K562 (cell line): ENCODE results near the gene DYNC1I1. TPM values are rescaled to one million over a fixed set of nuclear protein-coding genes. Genes with fewer than 3 reads are reported as not detected.

Source experiments
- ATAC-seq: fragments of 200-7000 bp; cut with Tn5 transposase; 3 replicates; pipeline ENCODE4 v1.9.1; 2020; ENCODE audit warnings: moderate library complexity
- BruUV-seq: library from RNA; stranded (reverse); fragments of 400-500 nt; replicated peaks from 2 replicates; lab custom pipeline; 2021; lab: Mats Ljungman, UMichigan
- CTCF ChIA-PET: fragments of 300-600 bp; formaldehyde crosslinking; extraction: SDS; loops from one replicate; lab custom pipeline; 2021; ENCODE audit warnings: low intra/inter-chr PET ratio; lab: Yijun Ruan, JAX
- POLR2A ChIA-PET: fragments of 300-600, 350-650 bp; sonication (Branson Sonifier 250); formaldehyde crosslinking; extraction: SDS; loops from one replicate; lab custom pipeline; 2021; ENCODE audit warnings: antibody characterized with exemption, inconsistent platforms; lab: Yijun Ruan, JAX
- DNase-seq, 4 experiments: peaks; one replicate each; pipeline versions ENCODE4 v3.0.0 to v3.0.0-alpha.2; 2011 to 2018; ENCODE audit warnings: low spot score in 3 of 4, mixed read lengths in 3 of 4; ENCODE audit errors: extremely low read depth in 1 of 4
- FAIRE-seq: peaks from 2 replicates; lab custom pipeline; 2011; peaks lifted over from hg19 to GRCh38; lab: Jason Lieb, UNC
- H2AFZ ChIP-seq: 2 replicates; pipeline ENCODE4 v1.6.0; 2011; ENCODE audit warnings: low read depth, low read length, control low read depth, inconsistent platforms
- H3K27ac ChIP-seq: fragments of 200-600 bp; 3 replicates; pipeline ENCODE4 v1.8.0; 2011; ENCODE audit warnings: low read depth, mild to moderate bottlenecking, control low read depth, inconsistent platforms, low read length, moderate library complexity, mixed read lengths; ENCODE audit errors: extremely low read depth
- H3K27me3 ChIP-seq, 2 experiments: fragments of 300-600 bp in 1 of 2; 2 replicates in 1 of 2; 3 replicates in 1 of 2; pipeline versions ENCODE4 v1.6.0 to v1.8.0; 2011; ENCODE audit warnings: inconsistent platforms in 2 of 2, low read length in 2 of 2, mild to moderate bottlenecking in 1 of 2, mixed read lengths in 1 of 2, moderate library complexity in 1 of 2; ENCODE audit not compliant: control insufficient read depth in 2 of 2, insufficient read depth in 2 of 2
- H3K36me3 ChIP-seq: fragments of 300-600 bp; 3 replicates; pipeline ENCODE4 v1.8.0; 2011; ENCODE audit warnings: mild to moderate bottlenecking, low read length, inconsistent platforms; ENCODE audit not compliant: control insufficient read depth, insufficient read depth
- H3K4me1 ChIP-seq, 2 experiments: fragments of 200-600 bp in 1 of 2; replicated peaks in 1 of 2; 2 replicates in 1 of 2; 3 replicates in 1 of 2; pipeline versions ENCODE4 v1.5.1 to v1.8.0; 2011; ENCODE audit warnings: inconsistent platforms in 2 of 2, low read length in 2 of 2, mild to moderate bottlenecking in 1 of 2, mixed read lengths in 1 of 2, moderate library complexity in 1 of 2; ENCODE audit not compliant: control insufficient read depth in 2 of 2, insufficient read depth in 2 of 2
- H3K4me2 ChIP-seq: 2 replicates; pipeline ENCODE4 v1.6.1; 2011; ENCODE audit warnings: low read length, control low read depth, inconsistent platforms, mixed read lengths; ENCODE audit not compliant: insufficient read depth
- H3K4me3 ChIP-seq: fragments of 200-600 bp; sonication (generic), shearing (Covaris generic); 2 replicates; pipeline ENCODE4 v1.5.1; 2016; ENCODE audit warnings: control low read depth, inconsistent platforms
- H3K79me2 ChIP-seq: fragments of 200-600 bp; 3 replicates; pipeline ENCODE4 v1.8.0; 2011; ENCODE audit warnings: low read length, inconsistent platforms; ENCODE audit not compliant: control insufficient read depth, insufficient read depth
- H3K9ac ChIP-seq, 2 experiments: 2 replicates each; pipeline versions ENCODE4 v1.6.0 to v1.6.1; 2011; ENCODE audit warnings: low read depth in 2 of 2, low read length in 2 of 2, control low read depth in 1 of 2, inconsistent platforms in 1 of 2, mild to moderate bottlenecking in 1 of 2, mixed read lengths in 1 of 2; ENCODE audit not compliant: insufficient read depth in 1 of 2
- H3K9me1 ChIP-seq: one replicate; pipeline ENCODE4 v1.6.0; 2011; ENCODE audit warnings: inconsistent platforms, mild to moderate bottlenecking, low read length, moderate library complexity; ENCODE audit not compliant: control insufficient read depth, insufficient read depth
- H3K9me3 ChIP-seq: replicated peaks from 2 replicates; pipeline ENCODE4 v1.5.1; 2011; ENCODE audit warnings: low read depth, low read length, inconsistent platforms; ENCODE audit not compliant: control insufficient read depth, insufficient read depth
- H4K20me1 ChIP-seq: replicated peaks from 2 replicates; pipeline ENCODE4 v1.6.1; 2011; ENCODE audit warnings: low read length, inconsistent platforms, mixed read lengths; ENCODE audit not compliant: control insufficient read depth, insufficient read depth
- ATF4 ChIP-seq: fragments of 450-650 bp; formaldehyde crosslinking; IDR thresholded peaks from 2 replicates; pipeline ENCODE4 v1.4.0; 2022; ENCODE audit warnings: mild to moderate bottlenecking, moderate library complexity
- CEBPB ChIP-seq: fragments of 450-650 bp; IDR thresholded peaks from 2 replicates; pipeline ENCODE4 v1.6.1; 2016; ENCODE audit warnings: missing genetic modification characterization, missing compliant biosample characterization
- CREB5 ChIP-seq: fragments of 250-450 bp; sonication (Bioruptor Pico); IDR thresholded peaks from 2 replicates; pipeline ENCODE4 v1.5.0; 2020; ENCODE audit warnings: mild to moderate bottlenecking
- FOXJ2 ChIP-seq: fragments of 200-800 bp; sonication (Bioruptor generic); IDR thresholded peaks from 2 replicates; pipeline ENCODE4 v1.6.1; 2016; ENCODE audit warnings: missing genetic modification characterization, missing compliant biosample characterization
- FOXK1 ChIP-seq: sonication (generic); formaldehyde crosslinking; IDR thresholded peaks from 2 replicates; pipeline ENCODE4 v1.8.0; 2022; ENCODE audit warnings: missing genetic modification reagents, mild to moderate bottlenecking, borderline replicate concordance
- GATAD2A ChIP-seq: fragments of 450-650 bp; IDR thresholded peaks from 2 replicates; pipeline ENCODE4 v1.6.1; 2017
- KAT7 ChIP-seq: sonication (generic); formaldehyde crosslinking; IDR thresholded peaks from 2 replicates; pipeline ENCODE4 v1.8.0; 2022; ENCODE audit warnings: missing genetic modification reagents, mild to moderate bottlenecking, borderline replicate concordance
- PREB ChIP-seq: sonication (generic); formaldehyde crosslinking; IDR thresholded peaks from 2 replicates; pipeline ENCODE4 v1.8.1; 2023; ENCODE audit warnings: mild to moderate bottlenecking, missing genetic modification reagents
- TRIM28 ChIP-seq: fragments of 450-650 bp; IDR thresholded peaks from 2 replicates; pipeline ENCODE4 v1.6.1; 2017
- U2AF1 ChIP-seq: fragments of 200-400 bp; formaldehyde crosslinking; optimal IDR thresholded peaks from 2 replicates; pipeline ENCODE3; 2017; ENCODE audit warnings: mild to moderate bottlenecking, low read depth, low read length, moderate library complexity
- ZEB2 ChIP-seq: fragments of 450-650 bp; IDR thresholded peaks from 2 replicates; pipeline ENCODE4 v1.6.1; 2016
- ZNF239 ChIP-seq: fragments of 250-450 bp; sonication (Bioruptor Pico); IDR thresholded peaks from 2 replicates; pipeline ENCODE4 v1.4.0; 2020; ENCODE audit warnings: mild to moderate bottlenecking
- ZNF395 ChIP-seq: fragments of 200-800 bp; sonication (Bioruptor generic); IDR thresholded peaks from 2 replicates; pipeline ENCODE4 v1.6.1; 2017; ENCODE audit warnings: missing genetic modification characterization, missing compliant biosample characterization
- ZNF592 ChIP-seq: fragments of 450-650 bp; IDR thresholded peaks from 2 replicates; pipeline ENCODE4 v1.6.1; 2017; ENCODE audit warnings: antibody characterized with exemption, mild to moderate bottlenecking
- WGBS: fragments of 100-300 bp; shearing (Covaris generic); methylation state at CpG from one replicate; pipeline ENCODE4 v1.1.6; 2016; ENCODE audit warnings: low coverage, mixed read lengths; ENCODE audit not compliant: insufficient coverage; ENCODE audit errors: missing lambda C conversion rate; 5-methylcytosine and 5-hydroxymethylcytosine counted together
- in situ Hi-C: fragments of 300-500 bp; cut with MboI; formaldehyde crosslinking; loops from 4 replicates; pipeline ENCODE4 v1.15.0; 2018; ENCODE audit warnings: inconsistent platforms, mixed read lengths
- intact Hi-C: fragments of 100-400 bp; cut with micrococcal nuclease; formaldehyde crosslinking; loops from 2 replicates; pipeline ENCODE4 v1.14.2; 2022
- polyA plus RNA-seq, 8 experiments: library from polyadenylated mRNA; depleted of rRNA in 4 of 8; stranded (reverse) in 5 of 8; unstranded in 3 of 8; fragments of >200 nt; fragmentation: Nextera tagmentation in 2 of 8; fragmentation: Illumina TruSeq in 1 of 8; extraction: Ambion mirVana in 2 of 8; extraction: Trizol in 1 of 8; gene quantifications; 2 replicates each; pipeline versions ENCODE4 v1.2.1 to v1.2.3, GENCODE V29; 2011 to 2014; ENCODE audit warnings: inconsistent platforms in 1 of 8, missing spikeins in 1 of 8
- total RNA-seq, 7 experiments: library from RNA; depleted of rRNA in 6 of 7; stranded (reverse); fragments of >200 nt in 6 of 7; fragmentation: Illumina TruSeq in 2 of 7; extraction: Trizol in 2 of 7; gene quantifications; 2 replicates each; pipeline versions ENCODE4 v1.2.1 to v1.2.3, GENCODE V29; 2011 to 2021; ENCODE audit warnings: low replicate concordance in 1 of 7

The DYNC1I1 gene
- total and polyA plus RNA-seq, 9 of the 15 experiments (the other 6 are each of a cell fraction or from before 2014, with no cell fraction given) = 0.22 to 1.5 (median 0.44) TPM

- ATAC-seq (no peak), FAIRE-seq (no peak), DNase-seq (no peak)
- no peaks in the 10 kb centered on the region for H3K9me3 ChIP-seq
- H3K4me1 ChIP-seq = no peaks in the 10 kb centered on the region
- H3K79me2 ChIP-seq = no peaks in the 10 kb centered on the region
- H4K20me1 ChIP-seq = no peaks in the 10 kb centered on the region
- ChIA-PET POLR2A (no interaction called here), CTCF (no interaction called here)
- H3K27ac ChIP-seq = no peak overlapping the region
- TF ChIP-seq FOXK1 = no peak
- no peak for TF ChIP-seq CREB5 (CRISPR knock-in tag)
- no peak for TF ChIP-seq ZNF592
- TF ChIP-seq TRIM28 = no peak
- no peak for TF ChIP-seq KAT7 (CRISPR knock-in tag)
- no peak for TF ChIP-seq FOXJ2 (tag)
- TF ChIP-seq U2AF1 = no peak
- TF ChIP-seq GATAD2A = no peak
- TF ChIP-seq ATF4 (CRISPR knock-in tag) = no peak
- no peak for TF ChIP-seq ZEB2
- TF ChIP-seq PREB = no peak
- no peak for TF ChIP-seq ZNF395 (CRISPR knock-in tag)
- TF ChIP-seq ZNF239 = no peak
- no peak for TF ChIP-seq CEBPB
- no peaks in the 10 kb centered on the region for H3K36me3 ChIP-seq
- no peaks in the 10 kb centered on the region for H3K9me1 ChIP-seq
- no peaks in the 10 kb centered on the region for H3K27me3 ChIP-seq
- intact Hi-C loops = no loop called here
- no peak overlapping the region for H2AFZ ChIP-seq
- no peak overlapping the region for H3K4me2 ChIP-seq
- no peak overlapping the region for H3K4me3 ChIP-seq
- in situ Hi-C loops = no loop called here
- WGBS = 0% methylated on average over 3 of the region's 3 CpGs
- BruUV-seq = no TSS peak
- H3K9ac ChIP-seq = no peak overlapping the region
Measured at GRCh38 chr7:95749044-95749443, 23.3 kb upstream of the DYNC1I1 start.
